Esophagus muscularis mucosa (tissue), 4 donors: Measurements from ENCODE around the gene SMYD2. TPM values are rescaled to one million over a fixed set of nuclear protein-coding genes. Genes with fewer than 3 reads are reported as not detected.

ENCODE experiments used
- DNase-seq: peaks from one replicate; pipeline ENCODE4 v3.0.0-alpha.2; 2017; ENCODE audit errors: extremely low spot score
- H3K27ac ChIP-seq, 4 donors: fragments of 200-600 bp; sonication (generic); replicated peaks in 1 of 4; 1 replicate in 3 of 4; 2 replicates in 1 of 4; pipeline ENCODE4 v1.5.1; 2016 to 2019; ENCODE audit warnings: mild to moderate bottlenecking in 1 of 4
- H3K27me3 ChIP-seq, 4 donors: fragments of 200-600 bp; sonication (generic); one replicate each; pipeline versions ENCODE4 v1.5.1 to v1.6.0; 2016 to 2019
- H3K36me3 ChIP-seq, 4 donors: fragments of 200-600 bp; sonication (generic); one replicate each; pipeline ENCODE4 v1.5.1; 2016 to 2019
- H3K4me1 ChIP-seq, 4 donors: fragments of 200-600 bp; sonication (generic); one replicate each; pipeline ENCODE4 v1.5.1; 2016 to 2019
- H3K4me3 ChIP-seq, 4 donors: fragments of 200-600 bp; sonication (generic); 1 replicate in 2 of 4; 2 replicates in 2 of 4; pipeline ENCODE4 v1.5.1; 2016 to 2019; ENCODE audit warnings: mild to moderate bottlenecking in 4 of 4, moderate library complexity in 1 of 4
- H3K9me3 ChIP-seq, 4 donors: fragments of 200-600 bp; sonication (generic); 1 replicate in 3 of 4; 2 replicates in 1 of 4; pipeline ENCODE4 v1.5.1; 2016 to 2019
- EP300 ChIP-seq: sonication (generic); formaldehyde crosslinking; IDR thresholded peaks from one replicate; pipeline ENCODE4 v1.6.1; 2017; ENCODE audit warnings: antibody characterized with exemption
- POLR2A ChIP-seq: fragments of 450-650 bp; IDR thresholded peaks from one replicate; pipeline ENCODE4 v1.6.1; 2017; ENCODE audit warnings: antibody characterized with exemption, moderate library complexity, mild to moderate bottlenecking, low read depth
- POLR2AphosphoS5 ChIP-seq, 2 donors: sonication (generic); formaldehyde crosslinking; IDR thresholded peaks; one replicate each; pipeline ENCODE4 v1.6.1; 2017; ENCODE audit warnings: antibody characterized with exemption in 2 of 2
- WGBS: methylation state at CpG from one replicate; pipeline ENCODE4 v1.1.5; 2018; 5-methylcytosine and 5-hydroxymethylcytosine counted together
- intact Hi-C: fragments of 100-400 bp; cut with DNase I; formaldehyde crosslinking; loops from one replicate; pipeline ENCODE4 v1.15.1; 2023
- total RNA-seq, 4 donors: library from RNA; depleted of rRNA; stranded (reverse); fragments of >200 nt; gene quantifications; one replicate each; pipeline versions ENCODE4 v1.1.0 to v1.2.1, GENCODE V29; 2016
- TF ChIP-seq, protein P1 (sequence below), 3 experiments: fragments of 200-600 bp in 2 of 3; fragments of 450-650 bp in 1 of 3; sonication (generic) in 2 of 3; IDR thresholded peaks; one replicate each; pipeline ENCODE4 v1.5.1; 2017 to 2019; ENCODE audit warnings: antibody characterized with exemption in 3 of 3, mild to moderate bottlenecking in 2 of 3, moderate library complexity in 1 of 3

The SMYD2 gene
- total RNA-seq, 4 donors from 2014 or later = 15.0 to 19.7 (median 18.4) TPM

DNA sequence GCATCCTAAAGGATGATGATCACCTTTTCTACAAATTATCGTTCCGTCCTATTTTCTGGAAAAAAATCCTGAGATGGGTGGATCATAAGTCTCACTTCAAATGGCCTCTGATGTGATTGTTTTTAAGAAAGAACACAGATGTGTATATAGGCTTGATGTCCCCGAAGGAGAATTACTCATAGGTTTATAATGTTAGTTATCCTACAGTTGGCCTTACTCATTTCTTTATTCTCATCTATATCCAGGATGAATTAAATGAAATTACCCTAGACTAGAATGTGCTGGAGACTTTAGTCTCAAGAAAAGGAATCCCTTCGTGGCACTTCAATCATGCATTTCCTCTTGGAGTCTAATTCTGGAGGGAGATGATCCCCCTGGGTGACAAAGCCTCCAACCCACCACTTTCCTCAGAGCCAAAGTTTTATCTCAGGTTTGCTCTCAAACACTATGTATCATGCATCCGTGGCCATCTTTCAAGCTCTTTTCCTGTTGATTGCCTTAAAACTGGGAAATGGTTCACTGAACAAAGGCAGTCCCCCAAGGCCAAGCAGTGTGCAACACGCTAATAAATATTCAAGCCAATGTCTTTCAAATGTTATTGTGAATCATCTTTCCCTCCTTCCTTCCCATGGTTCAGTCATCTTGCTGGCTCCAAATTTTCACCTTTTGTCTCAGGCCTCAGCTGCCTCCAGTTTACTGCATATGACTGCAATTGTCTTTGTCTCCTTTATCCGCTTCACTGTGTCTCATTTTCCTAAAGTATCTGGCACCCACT is 32.5 kb upstream of the SMYD2 start:
- TF ChIP-seq POLR2A = no peak
- TF ChIP-seq, protein P1, sequence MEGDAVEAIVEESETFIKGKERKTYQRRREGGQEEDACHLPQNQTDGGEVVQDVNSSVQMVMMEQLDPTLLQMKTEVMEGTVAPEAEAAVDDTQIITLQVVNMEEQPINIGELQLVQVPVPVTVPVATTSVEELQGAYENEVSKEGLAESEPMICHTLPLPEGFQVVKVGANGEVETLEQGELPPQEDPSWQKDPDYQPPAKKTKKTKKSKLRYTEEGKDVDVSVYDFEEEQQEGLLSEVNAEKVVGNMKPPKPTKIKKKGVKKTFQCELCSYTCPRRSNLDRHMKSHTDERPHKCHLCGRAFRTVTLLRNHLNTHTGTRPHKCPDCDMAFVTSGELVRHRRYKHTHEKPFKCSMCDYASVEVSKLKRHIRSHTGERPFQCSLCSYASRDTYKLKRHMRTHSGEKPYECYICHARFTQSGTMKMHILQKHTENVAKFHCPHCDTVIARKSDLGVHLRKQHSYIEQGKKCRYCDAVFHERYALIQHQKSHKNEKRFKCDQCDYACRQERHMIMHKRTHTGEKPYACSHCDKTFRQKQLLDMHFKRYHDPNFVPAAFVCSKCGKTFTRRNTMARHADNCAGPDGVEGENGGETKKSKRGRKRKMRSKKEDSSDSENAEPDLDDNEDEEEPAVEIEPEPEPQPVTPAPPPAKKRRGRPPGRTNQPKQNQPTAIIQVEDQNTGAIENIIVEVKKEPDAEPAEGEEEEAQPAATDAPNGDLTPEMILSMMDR (IDR thresholded peaks at IDR 0.05) = no peak
- no peak for TF ChIP-seq POLR2AphosphoS5 (IDR thresholded peaks at IDR 0.05)
- TF ChIP-seq EP300 = no peak
- Histone ChIP-seq H3K27me3 (no peaks in the 10 kb centered on the region), H3K4me3 (no peak overlapping the region), H3K36me3 (no peaks in the 10 kb centered on the region), H3K27ac (no peak overlapping the region), H3K9me3 (no peaks in the 10 kb centered on the region), H3K4me1 (no peaks in the 10 kb centered on the region)
- WGBS = 85% methylated on average over 7 of the region's 7 CpGs
- intact Hi-C loops = no loop called here
- DNase-seq = no peak

DNA sequence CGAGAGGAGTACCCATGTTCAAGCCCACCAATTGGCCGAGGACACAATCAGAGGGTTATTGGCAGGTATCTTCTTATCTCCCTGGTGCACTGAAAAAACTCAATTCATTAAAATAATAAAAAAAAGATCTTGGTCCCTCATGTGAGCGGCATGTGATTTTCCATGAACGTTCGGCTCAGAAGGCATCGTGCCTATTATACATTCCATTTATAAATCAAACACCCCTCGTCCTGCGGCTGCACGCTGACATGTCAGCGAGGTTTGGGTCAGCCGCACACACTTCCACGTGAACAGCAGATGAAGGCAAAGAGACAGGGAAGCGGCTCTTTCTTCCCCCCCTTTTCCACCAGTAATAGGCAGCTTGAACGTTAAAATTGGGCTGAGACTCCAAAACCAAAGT is 31.3 kb upstream of the SMYD2 start:
- no peaks in the 10 kb centered on the region for H3K36me3 ChIP-seq
- H3K4me3 ChIP-seq = no peak overlapping the region
- TF ChIP-seq, protein P1 (IDR thresholded peaks at IDR 0.05) = no peak
- no peak for TF ChIP-seq POLR2A
- no peak for TF ChIP-seq POLR2AphosphoS5 (IDR thresholded peaks at IDR 0.05)
- TF ChIP-seq EP300 = no peak
- no peaks in the 10 kb centered on the region for H3K4me1 ChIP-seq
- no peaks in the 10 kb centered on the region for H3K9me3 ChIP-seq
- DNase-seq = no peak
- WGBS = 91% methylated on average over 14 of the region's 14 CpGs
- no peak overlapping the region for H3K27ac ChIP-seq
- H3K27me3 ChIP-seq = no peaks in the 10 kb centered on the region
- intact Hi-C loops = no loop called here

DNA sequence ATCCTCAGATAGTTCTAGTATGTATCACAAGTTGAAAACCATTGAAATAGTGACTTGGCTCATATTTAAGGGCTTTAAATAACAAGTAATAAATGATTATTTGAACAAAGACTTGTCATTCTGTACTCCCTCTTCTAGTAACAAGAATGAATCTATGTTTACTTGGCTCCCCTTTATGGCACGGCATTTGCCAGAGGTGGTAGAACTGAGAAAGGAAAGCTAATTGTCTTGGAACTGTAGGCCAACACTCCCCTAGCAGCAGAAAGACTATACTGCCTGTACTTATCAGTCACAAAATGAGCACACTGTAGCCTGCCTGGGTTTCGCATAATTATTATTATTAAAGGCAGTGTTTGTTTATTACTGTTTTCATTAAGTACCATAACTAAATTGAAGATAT is 29.6 kb upstream of the SMYD2 start:
- Histone ChIP-seq H3K4me3 (no peak overlapping the region), H3K27ac (no peak overlapping the region), H3K27me3 (peaks cover 0 to 12% (median 0%) of the 10 kb centered on the region in 4 donors), H3K9me3 (peaks cover 0 to 9% (median 7%) of the 10 kb centered on the region in 4 donors), H3K4me1 (no peaks in the 10 kb centered on the region), H3K36me3 (no peaks in the 10 kb centered on the region)
- no peak for DNase-seq
- 61% methylated on average over 2 of the region's 2 CpGs for WGBS
- intact Hi-C loops = no loop called here
- TF ChIP-seq POLR2A (no peak), EP300 (no peak), POLR2AphosphoS5 (IDR thresholded peaks at IDR 0.05) (no peak)
- TF ChIP-seq, protein P1 (IDR thresholded peaks at IDR 0.05) = no peak

DNA sequence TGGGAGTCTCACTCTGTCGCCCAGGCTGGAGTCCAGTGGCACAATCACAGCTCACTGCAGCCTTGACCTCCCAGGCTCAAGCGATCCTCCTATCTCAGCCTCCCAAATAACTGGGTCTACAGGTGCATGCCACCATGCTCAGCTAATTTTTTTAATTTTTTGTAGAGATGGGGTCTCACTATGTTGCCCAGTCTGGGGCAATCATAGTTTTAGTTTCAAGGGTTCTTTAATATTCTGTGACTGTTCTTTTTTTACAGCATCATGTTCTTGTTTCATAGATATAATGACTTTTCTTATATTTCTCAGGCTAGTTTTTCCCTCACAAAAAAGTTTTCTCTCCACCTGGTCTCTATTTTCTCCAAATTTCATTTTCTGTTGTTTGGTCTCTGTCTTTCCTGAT is 25.4 kb upstream of the SMYD2 start:
- H3K27me3 ChIP-seq = peaks cover 0 to 37% (median 0%) of the 10 kb centered on the region in 4 donors
- H3K36me3 ChIP-seq = no peaks in the 10 kb centered on the region
- DNase-seq = no peak
- no peak overlapping the region for H3K4me3 ChIP-seq
- no peak for TF ChIP-seq POLR2A
- TF ChIP-seq, protein P1 (IDR thresholded peaks at IDR 0.05) = no peak
- no peak for TF ChIP-seq POLR2AphosphoS5 (IDR thresholded peaks at IDR 0.05)
- TF ChIP-seq EP300 = no peak
- intact Hi-C loops = no loop called here
- no peaks in the 10 kb centered on the region for H3K4me1 ChIP-seq
- H3K27ac ChIP-seq = no peak overlapping the region
- peaks cover 0 to 9% (median 7%) of the 10 kb centered on the region in 4 donors for H3K9me3 ChIP-seq
- 89% methylated on average over 2 of the region's 2 CpGs for WGBS
